Ascending aorta (tissue), 2 donors: ENCODE data around the gene BMP2K. TPM values are rescaled to one million over a fixed set of nuclear protein-coding genes. Genes with fewer than 3 reads are reported as not detected.
"Not testable (repeated sequence)": the region's sequence is repeated elsewhere in the genome, so short reads cannot be mapped to it uniquely, and the experiment has no call there.

Experiments
- DNase-seq, 2 donors: peaks; one replicate each; pipeline ENCODE4 v3.0.0-alpha.2; 2019; ENCODE audit warnings: low spot score in 2 of 2
- H3K27ac ChIP-seq, 2 donors: fragments of 200-600 bp; sonication (generic); one replicate each; pipeline ENCODE4 v1.5.1; 2016 to 2017; ENCODE audit warnings: mild to moderate bottlenecking in 1 of 2
- H3K27me3 ChIP-seq: fragments of 200-600 bp; sonication (generic); one replicate; pipeline ENCODE4 v1.5.1; 2017
- H3K36me3 ChIP-seq, 2 donors: fragments of 200-600 bp; sonication (generic); one replicate each; pipeline ENCODE4 v1.5.1; 2016
- H3K4me1 ChIP-seq, 2 donors: fragments of 200-600 bp; sonication (generic); one replicate each; pipeline ENCODE4 v1.5.1; 2016 to 2017; ENCODE audit warnings: mild to moderate bottlenecking in 1 of 2
- H3K4me3 ChIP-seq, 2 donors: fragments of 200-600 bp; sonication (generic); one replicate each; pipeline ENCODE4 v1.5.1; 2016 to 2017; ENCODE audit warnings: mild to moderate bottlenecking in 1 of 2
- H3K9me3 ChIP-seq, 2 donors: fragments of 200-600 bp; sonication (generic); one replicate each; pipeline ENCODE4 v1.5.1; 2016
- intact Hi-C: fragments of 100-400 bp; cut with DNase I; formaldehyde crosslinking; loops from one replicate; pipeline ENCODE4 v1.15.1; 2023
- total RNA-seq: library from RNA; depleted of rRNA; stranded (reverse); fragments of >200 nt; gene quantifications from one replicate; pipeline ENCODE4 v1.1.0, GENCODE V29; 2016
- TF ChIP-seq, protein P1 (sequence below), 3 experiments: fragments of 200-600 bp in 2 of 3; fragments of 450-650 bp in 1 of 3; sonication (generic) in 2 of 3; IDR thresholded peaks; one replicate each; pipeline ENCODE4 v1.5.1; 2016 to 2019; ENCODE audit warnings: antibody characterized with exemption in 3 of 3, mild to moderate bottlenecking in 1 of 3, moderate library complexity in 1 of 3

BMP2K gene
- total RNA-seq, 1 donor from 2014 or later = 16.6 TPM

- Histone ChIP-seq H3K9me3 (no peaks in the 10 kb centered on the region), H3K4me1 (no peaks in the 10 kb centered on the region), H3K4me3 (no peak overlapping the region), H3K27ac (no peak overlapping the region), H3K36me3 (peaks cover 0 to 8% of the 10 kb centered on the region in 2 donors), H3K27me3 (no peaks in the 10 kb centered on the region)
- intact Hi-C loops = loop anchor here (10.0 kb wide), 1 partner anchor 911 kb away; no protein-coding TSS in a partner anchor
- TF ChIP-seq, protein P1, sequence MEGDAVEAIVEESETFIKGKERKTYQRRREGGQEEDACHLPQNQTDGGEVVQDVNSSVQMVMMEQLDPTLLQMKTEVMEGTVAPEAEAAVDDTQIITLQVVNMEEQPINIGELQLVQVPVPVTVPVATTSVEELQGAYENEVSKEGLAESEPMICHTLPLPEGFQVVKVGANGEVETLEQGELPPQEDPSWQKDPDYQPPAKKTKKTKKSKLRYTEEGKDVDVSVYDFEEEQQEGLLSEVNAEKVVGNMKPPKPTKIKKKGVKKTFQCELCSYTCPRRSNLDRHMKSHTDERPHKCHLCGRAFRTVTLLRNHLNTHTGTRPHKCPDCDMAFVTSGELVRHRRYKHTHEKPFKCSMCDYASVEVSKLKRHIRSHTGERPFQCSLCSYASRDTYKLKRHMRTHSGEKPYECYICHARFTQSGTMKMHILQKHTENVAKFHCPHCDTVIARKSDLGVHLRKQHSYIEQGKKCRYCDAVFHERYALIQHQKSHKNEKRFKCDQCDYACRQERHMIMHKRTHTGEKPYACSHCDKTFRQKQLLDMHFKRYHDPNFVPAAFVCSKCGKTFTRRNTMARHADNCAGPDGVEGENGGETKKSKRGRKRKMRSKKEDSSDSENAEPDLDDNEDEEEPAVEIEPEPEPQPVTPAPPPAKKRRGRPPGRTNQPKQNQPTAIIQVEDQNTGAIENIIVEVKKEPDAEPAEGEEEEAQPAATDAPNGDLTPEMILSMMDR (IDR thresholded peaks at IDR 0.05) = no peak
- DNase-seq = no peak
These were observed 89.3 kb downstream of the BMP2K start for GRCh38 chr4:78865451-78865850.

DNA sequence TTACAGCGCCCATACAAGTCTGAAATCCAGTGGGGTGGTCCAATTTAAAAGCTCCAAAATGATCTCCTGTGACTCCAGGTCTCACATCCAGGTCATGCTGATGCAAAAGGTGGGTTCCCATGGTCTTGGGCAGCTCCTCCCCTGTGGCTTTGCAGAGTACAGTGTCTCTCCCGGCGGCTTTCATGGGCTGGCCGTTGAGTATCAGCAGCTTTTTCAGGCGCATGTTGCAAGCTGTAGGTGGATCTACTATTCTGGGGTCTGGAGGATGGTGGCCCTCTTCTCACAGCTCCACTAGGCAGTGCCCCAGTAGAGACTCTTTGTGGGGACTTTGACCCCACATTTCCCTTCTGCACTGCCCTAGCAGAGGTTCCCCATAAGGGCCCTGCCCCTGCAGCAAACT is 92.6 kb downstream of the BMP2K start:
- not testable (repeated sequence) for H3K4me1 ChIP-seq, H3K27ac ChIP-seq, H3K27me3 ChIP-seq, H3K9me3 ChIP-seq, H3K4me3 ChIP-seq, DNase-seq
- intact Hi-C loops = loop anchor here (10.0 kb wide), 1 partner anchor 914 kb away; no protein-coding TSS in a partner anchor
- peaks cover 13 to 29% of the 10 kb centered on the region in 2 donors for H3K36me3 ChIP-seq

- DNase-seq = no peak
- Histone ChIP-seq H3K27ac (no peak overlapping the region), H3K4me3 (no peak overlapping the region), H3K4me1 (no peaks in the 10 kb centered on the region), H3K36me3 (peaks cover 15 to 32% of the 10 kb centered on the region in 2 donors), H3K27me3 (no peaks in the 10 kb centered on the region), H3K9me3 (no peaks in the 10 kb centered on the region)
- intact Hi-C loops = no loop called here
- TF ChIP-seq, protein P1 (IDR thresholded peaks at IDR 0.05) = no peak
These were observed 93.9 kb downstream of the BMP2K start for GRCh38 chr4:78870056-78870455.

DNA sequence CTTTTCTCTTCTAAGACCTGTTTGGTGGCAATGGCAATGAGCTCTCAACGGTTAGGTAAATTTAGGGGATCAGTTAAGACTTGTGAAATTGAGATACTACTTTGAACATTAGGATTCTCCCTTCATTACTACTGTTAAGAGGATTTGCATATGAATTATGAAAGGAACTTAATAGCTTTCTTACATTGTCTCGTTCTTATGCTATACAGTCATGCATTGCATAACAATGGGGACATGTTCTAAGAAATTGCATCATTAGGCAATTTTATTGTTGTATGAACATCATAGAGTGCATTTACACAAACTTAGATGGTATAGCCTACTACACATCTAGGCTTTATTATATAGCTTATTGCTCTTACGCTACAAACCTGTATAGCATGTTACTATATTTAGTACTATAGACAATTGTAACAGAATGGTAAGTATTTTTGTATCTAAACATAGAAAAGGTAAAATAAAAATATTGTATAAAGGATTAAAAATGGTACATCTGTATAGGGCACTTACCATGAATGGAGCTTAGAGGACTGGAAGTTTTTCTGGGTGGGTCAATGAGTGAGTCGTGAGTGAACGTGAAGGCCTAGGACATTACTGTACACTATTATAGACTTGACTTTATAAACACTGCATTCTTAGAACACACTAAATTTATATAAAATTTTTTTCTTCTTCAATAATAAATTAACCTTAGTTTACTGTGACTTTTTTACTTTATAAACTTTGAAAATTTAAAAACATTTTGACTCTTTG is 100.6 kb downstream of the BMP2K start:
- peaks cover 11 to 32% of the 10 kb centered on the region in 2 donors for H3K36me3 ChIP-seq

DNA sequence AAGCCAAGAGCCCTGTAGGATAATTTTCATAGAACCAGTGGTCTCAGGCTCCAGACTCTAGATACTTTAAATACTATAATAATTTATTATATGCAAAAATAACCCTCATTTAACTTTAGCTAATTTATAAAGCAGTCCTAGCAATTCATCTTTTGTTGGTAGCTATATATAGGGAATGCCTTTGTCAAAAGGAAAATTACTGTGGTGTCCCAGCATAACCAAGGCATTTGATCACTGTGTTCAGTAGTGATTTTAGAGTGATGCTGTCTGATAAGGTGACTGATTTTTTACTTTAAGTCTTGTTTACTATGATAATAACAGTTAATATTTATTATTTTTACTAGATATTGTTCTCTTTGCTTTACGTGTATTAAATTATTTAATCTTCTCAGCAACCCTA is 101.9 kb downstream of the BMP2K start:
- DNase-seq = no peak
- intact Hi-C loops = no loop called here
- H3K9me3 ChIP-seq = no peaks in the 10 kb centered on the region
- no peaks in the 10 kb centered on the region for H3K4me1 ChIP-seq
- H3K27me3 ChIP-seq = no peaks in the 10 kb centered on the region
- TF ChIP-seq, protein P1 (IDR thresholded peaks at IDR 0.05) = no peak
- peaks cover 6 to 20% of the 10 kb centered on the region in 2 donors for H3K36me3 ChIP-seq
- no peak overlapping the region for H3K27ac ChIP-seq
- no peak overlapping the region for H3K4me3 ChIP-seq

More for the DNA sequence above, 100.6 kb downstream of the BMP2K start:
- H3K9me3 ChIP-seq = no peaks in the 10 kb centered on the region
- TF ChIP-seq, protein P1 (IDR thresholded peaks at IDR 0.05) = no peak
- intact Hi-C loops = no loop called here
- no peaks in the 10 kb centered on the region for H3K4me1 ChIP-seq
- no peak overlapping the region for H3K4me3 ChIP-seq
- H3K27ac ChIP-seq = no peak overlapping the region
- no peaks in the 10 kb centered on the region for H3K27me3 ChIP-seq
- no peak for DNase-seq

- Histone ChIP-seq H3K36me3 (peaks cover 0 to 10% of the 10 kb centered on the region in 2 donors), H3K27ac (no peak overlapping the region), H3K4me1 (no peaks in the 10 kb centered on the region), H3K4me3 (no peak overlapping the region), H3K27me3 (no peaks in the 10 kb centered on the region), H3K9me3 (no peaks in the 10 kb centered on the region)
- intact Hi-C loops = no loop called here
- TF ChIP-seq, protein P1 (IDR thresholded peaks at IDR 0.05) = no peak
- no peak for DNase-seq
These were observed 104.8 kb downstream of the BMP2K start for GRCh38 chr4:78880874-78881492.
